ENCODE measurements around the gene LRRC10B.

DNA sequence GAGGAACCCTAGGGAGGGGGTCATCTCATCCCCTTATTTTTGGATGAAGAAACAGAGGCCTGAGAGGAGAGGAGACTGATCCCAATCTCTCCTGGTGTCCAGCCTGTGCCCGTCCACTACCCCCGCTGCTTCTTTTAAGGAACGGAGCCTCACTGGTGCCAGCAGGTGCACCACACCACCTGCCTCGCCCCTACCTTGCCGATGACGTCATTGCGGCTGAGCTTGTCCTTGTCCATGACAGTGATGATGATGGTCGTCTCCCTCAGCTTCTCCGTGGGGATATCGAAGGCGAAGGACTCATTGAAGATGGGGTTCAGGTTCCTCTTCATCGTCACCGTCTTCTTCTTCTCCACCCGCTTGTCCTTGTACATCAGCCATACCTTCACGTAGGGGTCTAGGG is 14.3 kb downstream of the LRRC10B start:
- no peak for TF ChIP-seq CTCF (IDR thresholded peaks at IDR 0.05)
- no peak for TF ChIP-seq POLR2AphosphoS5 (IDR thresholded peaks at IDR 0.05)

Data from stomach (tissue), 4 donors.